HG02759 (cell line): ENCODE measurements around the gene CASZ1.

Experiments used
- ATAC-seq: cut with Tn5 transposase; IDR thresholded peaks from one replicate; pipeline ENCODE4 v1.9.1; 2021; ENCODE audit warnings: mild to moderate bottlenecking, moderate library complexity; ENCODE audit not compliant: unreplicated experiment

CASZ1 gene

DNA sequence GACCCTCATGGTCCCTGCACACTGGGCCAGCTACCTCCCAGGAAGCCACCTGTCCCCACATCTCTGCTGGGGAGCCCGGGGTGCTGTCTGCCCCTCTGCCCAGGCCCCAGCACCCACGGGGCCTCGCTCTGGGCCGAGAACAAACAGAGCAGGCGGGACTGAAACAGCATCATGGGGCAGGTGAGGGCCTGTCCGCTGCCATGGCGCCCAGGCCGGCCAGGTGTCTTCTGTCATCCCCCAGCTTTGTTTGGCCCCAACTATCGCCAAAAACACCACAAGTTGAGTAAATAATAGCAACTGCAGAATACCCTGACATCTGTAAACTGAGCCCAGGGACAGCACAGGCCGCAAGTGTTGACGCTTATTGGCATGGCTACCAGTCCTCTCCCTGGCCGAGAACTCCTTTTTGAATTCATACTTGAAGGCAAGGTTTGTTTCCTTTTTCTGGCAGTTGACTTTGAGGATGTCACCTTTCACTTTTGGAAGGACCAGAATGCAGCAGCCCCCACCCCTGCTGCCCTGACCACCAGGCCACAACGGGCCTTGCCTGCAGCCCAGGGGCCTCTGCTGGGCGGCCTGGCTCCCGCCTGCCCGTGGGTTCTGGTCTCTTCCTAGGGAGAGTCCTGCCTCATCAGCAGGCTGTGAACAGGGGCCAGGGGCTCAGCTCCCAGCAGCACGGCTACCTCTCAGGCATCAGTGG lies 152.7 kb downstream of the CASZ1 start:
- ATAC-seq = no peak

DNA sequence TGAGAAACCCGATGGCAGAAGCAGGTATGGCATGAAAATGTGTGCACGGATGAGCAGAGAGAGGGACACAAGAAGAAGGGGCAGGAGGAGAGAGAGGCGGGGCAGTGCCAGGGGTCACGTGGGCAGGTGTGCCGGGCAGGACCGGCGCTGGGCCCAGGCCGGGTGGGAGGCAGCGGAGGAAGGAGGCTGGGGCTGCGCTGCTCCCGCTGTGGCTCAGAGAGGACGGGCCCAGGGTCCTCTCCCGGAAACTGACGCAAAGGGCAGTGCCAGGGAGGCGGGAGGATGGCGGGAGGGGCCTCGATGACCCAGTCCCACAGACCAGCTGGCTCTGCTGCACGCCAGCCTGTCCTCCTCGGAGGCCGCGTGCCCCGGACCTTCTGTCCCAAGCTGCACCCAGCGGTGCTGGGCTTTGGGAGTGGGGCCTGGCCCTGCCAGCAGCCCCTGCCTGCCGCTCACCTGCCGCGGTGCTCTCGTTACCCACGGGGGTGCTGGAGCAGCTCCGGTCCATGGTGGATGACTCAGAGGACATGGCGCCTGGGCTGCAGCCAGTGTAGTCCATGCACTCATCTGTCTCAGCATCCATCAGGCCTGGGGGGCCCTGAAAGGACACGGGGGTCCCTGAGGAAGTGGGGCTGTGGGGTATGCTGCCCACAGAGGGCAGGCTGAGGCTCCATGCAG lies 153.9 kb downstream of the CASZ1 start:
- ATAC-seq = no peak

DNA sequence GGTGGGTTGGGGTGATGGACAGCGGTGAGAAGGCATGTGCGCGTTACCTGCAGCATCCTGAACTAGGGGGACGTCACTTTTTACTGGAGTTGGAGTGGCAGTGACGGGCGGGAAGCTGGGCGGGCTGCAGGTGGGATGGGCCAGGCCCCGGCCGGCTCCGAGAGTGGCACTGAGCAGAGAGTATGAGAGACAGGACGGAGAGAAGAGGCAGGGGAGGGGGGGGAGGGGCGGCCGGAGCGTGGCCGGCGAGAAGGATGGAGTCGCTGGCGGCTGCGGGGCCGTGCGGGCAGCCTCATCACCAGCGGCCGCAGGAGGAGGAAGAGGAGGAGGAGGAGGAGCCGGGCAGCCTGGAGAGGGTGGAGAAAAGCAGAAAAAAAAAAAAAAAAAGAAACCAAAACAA lies 154.5 kb downstream of the CASZ1 start:
- no peak for ATAC-seq

DNA sequence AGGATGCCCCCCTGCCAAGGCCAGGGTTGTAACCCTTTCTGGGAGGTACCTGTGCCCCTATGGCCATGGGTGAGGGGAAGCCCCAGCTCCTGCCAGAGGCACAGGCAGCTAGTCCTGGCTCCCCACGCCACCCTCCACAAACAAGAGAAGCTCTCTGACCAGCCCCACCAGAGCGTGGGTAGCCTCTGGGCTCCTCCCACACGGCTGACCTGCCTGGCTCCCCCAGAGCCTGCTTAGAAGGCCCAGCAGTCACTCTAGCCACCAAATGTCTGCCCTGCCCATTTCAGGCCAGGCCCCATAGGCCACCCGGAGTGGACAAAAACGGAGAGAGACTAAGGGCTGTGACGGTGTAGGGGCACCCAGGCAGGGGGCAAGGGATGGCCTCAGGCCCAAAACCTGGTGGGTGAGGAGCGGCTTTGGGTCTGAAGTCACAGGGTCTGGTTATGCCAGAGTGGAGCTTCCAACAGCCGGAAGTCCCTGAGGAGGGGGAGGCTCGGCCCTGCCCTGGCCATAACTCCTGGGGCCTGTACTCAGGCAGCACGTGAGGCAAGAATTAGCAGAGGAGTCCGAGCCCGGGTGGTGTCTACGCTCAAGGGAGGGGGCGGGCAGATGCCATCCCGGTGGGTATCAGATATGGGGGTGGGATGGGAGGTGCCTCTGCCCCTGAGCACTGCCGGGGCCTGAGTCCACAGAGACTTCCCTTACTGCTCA lies 155.4 kb downstream of the CASZ1 start:
- no peak for ATAC-seq

DNA sequence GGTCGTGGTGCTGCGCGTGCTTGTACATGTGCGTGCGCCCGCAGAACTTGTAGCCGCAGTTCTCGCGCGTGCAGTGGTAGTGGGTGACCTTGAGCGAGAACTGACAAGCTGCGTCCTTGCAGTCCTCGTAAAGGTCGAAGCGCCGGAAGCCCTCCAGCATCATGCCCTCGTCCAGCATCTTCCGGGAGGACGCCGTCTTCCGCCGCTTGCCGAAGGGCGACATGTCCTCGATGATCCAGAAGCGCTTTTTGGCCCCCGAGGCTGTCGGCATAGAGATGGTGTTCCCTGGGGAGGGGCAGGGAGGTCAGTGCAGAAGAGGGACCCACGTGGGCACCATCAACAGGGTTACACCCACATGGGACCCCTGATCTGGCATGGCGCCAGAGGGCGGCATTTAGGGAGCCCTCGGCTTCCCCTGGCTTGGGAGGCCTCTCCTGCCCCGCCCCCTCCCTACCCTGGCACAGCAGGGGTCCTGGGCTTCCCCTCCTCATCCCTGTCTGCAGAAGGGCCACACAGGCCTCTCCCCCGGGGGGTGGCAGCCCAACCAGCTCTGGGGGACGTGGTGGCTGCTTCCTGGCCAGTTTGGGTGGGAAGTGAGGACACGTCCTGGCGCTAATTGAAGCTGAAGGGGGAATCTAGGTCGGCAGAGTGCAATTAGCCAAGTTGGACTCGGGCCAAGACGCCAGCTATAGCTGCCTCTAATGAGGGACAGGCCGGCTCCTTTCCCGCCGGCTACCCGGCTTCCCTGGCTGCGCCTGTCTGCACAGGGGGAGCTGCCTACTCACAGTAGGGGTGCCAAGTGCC lies 156.5 kb downstream of the CASZ1 start:
- ATAC-seq = no peak

DNA sequence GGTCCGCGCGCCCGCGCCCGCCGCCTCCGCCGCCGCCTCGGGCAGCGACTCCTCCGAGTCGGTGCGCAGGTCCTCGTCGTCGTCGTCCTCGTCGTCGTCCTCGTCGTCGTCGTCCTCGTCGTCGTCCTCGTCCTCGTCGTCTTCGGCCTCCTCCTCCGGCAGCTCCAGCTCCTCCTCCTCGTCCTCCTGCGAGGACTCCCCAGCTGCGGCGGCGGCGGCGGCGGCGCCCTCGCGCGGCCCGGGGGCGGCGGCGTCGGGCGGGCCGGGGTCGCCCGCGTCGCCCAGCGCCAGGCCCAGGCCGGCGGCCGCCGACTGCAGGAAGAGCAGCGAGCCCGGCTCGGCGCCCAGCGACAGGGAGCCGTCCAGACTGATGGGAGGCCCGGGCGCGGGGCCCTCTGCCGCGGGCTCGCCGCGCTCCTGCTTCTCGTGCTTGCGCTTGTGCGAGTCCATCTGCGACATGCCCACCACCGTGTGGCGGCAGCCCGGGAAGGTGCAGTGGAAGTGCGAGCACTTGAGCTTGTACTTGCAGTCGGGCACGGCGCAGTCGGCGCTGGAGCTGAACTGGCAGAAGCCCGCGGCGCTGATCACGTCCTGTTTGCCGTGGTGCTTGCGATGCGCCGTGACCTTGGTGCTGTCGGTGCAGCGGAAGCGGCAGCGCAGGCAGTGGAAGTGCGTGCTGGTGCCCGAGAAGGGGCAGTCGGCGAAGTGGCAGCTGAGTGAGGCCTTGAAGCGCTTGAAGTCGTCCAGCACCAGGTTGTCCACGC lies 157.3 kb downstream of the CASZ1 start:
- ATAC-seq = no peak

DNA sequence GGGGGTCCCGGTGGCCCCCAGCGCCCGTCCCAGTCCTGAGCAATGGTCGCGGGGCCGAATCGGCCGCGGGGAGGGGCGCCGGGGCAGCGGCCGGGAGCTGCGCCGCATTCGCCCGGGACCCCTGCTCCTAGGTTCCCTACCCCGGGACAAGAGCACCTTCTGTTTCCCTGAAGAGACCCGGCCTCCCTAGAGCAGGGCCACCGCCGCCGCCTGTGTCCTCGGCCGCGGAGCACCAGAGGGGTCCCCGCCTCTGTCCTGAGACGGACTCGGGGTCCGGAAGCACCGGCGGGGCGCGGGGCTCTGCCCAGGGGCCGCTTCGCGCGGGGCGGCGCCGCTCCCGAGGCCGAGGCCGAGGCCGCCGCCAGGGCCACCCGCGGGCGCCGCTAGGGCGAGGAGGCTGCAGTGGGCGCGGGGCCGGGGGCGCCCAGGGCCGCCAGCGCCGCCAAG lies 157.9 kb downstream of the CASZ1 start:
- no peak for ATAC-seq

DNA sequence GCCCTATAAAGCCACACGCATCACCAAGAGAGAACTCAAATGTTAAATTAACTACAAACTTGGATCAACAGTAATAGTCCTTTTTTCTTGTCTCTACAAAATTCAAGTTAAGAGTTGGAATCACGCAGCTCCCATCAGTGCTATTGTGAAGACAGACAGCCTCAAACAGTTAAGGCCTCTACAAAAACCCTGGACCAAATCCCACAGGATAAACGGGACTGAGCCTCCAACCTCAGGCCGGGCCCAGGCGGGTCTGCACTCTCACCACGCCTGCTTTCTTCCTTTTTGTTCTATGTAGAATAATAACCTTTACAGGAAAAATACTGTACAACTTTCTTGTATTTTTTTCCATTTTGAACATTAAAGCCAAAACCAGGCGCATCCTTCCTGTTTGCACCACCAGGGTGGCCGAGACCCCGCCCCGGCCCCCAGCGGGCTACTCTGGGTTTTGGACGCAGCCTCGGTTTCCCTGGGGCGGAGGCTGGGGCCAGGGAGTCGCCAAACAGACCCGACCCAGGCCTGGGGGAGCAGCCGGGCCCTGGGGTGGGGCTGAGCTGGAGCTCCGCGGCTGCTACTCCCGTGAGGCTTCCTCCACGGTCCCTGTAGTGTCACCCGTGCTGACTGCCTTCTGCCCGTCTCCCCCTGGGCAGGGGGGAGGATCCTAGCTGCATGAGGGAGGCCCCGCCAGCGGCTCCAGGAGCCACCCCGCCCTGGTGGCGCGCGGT lies 158.4 kb downstream of the CASZ1 start:
- no peak for ATAC-seq

DNA sequence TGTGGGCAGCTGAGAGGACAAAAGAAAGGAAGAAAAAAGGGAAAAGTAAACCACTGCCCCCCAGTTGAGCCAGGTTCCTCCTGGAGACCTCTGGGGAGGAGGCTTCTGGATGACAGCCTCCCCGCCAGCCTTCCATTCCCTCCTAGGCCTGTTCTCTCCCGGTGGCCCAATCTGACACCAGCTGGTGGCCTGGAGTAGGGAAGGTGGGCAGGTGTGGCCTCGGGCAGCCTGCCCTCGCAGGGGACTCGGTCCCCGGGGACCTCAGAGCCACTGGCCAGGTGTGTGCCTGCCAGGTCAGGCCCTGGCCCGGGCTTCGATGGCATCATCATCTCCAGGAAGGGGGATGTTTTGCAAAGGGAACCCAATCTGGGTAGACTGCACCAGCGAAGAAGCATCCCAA lies 159.0 kb downstream of the CASZ1 start:
- no peak for ATAC-seq

DNA sequence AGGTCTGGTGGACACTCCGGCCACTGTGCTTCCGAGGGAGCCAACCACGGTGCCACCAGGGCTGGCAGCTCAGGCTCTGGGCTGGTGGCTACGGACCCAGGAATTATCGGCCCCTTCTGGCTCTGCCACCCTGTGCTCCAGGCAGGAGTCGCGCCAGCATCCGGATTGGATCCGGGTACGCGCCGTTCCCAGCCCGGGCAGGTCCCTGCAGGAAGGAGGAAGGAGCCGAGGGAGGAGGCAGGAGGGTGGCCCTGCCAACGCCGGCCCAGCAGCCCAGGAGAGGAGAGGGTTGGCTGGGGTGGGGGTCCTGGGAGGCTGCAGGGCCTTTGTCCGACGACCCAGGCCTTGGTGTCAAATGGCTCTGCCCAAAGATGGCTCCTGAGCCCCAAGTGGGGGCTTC lies 160.5 kb downstream of the CASZ1 start:
- ATAC-seq = no peak

DNA sequence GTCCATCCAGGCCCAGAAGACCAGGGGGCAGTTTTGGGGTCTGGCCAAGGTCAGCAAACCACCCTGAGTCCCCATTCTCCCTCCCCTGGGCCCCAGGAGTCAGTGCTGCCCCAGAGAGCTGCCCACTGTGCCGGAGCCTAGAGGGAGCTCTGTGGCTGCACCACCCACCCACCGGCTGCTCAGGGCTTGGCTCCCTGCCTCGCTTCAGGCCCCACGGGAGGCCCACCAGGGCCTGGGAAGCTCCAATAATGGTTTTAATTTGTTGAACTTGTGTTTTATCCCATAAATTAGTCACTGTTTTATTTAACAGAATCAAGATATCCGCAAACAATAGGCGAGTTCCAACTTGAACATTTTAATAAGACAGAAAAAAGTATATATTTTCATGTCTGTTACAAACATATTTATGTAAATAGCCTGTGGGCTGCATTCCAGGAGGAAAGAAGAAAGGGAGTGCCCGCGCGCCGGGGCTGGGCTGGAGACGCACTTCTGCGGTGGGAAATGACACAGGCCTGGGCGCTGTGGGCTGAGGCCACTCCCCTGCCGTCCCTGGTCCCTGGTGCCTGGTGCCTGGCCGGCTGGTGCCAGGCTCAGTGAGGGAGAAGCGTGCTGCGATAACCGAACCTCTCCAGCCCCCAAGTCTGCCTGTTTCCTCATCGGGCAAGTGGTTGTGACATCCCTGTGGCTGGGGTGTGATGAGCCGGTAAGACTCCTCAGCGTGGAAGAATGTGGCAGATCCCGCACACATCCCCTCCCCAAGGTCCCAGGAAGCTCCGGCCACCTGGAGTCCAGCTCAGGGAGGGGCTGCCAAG lies 161.2 kb downstream of the CASZ1 start:
- no peak for ATAC-seq

DNA sequence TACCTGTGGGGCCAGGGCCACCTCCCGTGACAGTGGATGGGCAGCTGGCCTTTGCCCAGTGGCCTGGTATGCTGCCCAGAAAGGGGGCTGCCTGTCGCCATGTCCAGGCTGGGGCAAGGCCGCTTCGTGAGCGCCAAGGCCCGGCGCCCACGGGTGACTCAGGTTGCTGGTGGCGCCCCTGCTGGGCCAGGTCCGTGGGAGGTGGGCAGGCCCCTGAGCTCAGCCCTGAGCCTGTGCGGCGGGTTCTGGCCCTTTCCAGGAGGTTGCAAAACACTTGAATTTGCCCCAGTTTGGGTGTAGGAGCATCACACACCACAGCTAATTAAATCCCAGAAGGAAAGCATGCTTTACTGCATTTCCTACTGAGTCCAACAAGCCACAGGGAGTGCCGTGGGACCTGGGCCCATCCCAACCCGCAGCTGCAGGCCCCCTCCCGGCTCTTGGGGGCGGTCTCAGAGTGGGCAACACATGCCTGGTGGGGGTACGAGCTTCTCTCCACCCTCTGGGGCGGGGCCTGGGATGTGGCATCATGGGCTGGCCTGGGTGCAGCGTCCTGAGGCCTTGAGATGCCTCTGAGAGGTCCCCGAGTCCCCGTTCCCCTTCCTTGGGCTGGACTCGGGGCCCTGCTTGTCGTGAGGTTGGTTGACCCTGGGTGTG lies 161.9 kb downstream of the CASZ1 start:
- ATAC-seq = no peak

DNA sequence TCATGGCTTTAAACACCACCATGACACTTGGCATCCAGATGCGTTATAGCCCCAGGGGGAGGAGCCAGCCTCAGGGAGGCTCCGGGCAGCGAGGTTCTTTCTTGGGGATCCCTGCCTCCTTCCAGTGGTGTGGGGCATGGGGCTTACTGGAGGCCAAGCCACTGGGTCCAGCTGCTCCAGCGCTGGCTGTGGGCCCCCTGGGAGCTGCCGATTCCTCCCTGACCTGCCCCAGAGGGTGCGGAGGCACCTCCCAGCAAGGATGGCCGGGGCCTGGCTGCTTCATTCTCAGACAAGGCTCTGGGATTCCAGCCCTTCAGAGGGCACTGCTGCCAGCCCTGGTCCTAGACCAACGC lies 162.4 kb downstream of the CASZ1 start:
- ATAC-seq = no peak

DNA sequence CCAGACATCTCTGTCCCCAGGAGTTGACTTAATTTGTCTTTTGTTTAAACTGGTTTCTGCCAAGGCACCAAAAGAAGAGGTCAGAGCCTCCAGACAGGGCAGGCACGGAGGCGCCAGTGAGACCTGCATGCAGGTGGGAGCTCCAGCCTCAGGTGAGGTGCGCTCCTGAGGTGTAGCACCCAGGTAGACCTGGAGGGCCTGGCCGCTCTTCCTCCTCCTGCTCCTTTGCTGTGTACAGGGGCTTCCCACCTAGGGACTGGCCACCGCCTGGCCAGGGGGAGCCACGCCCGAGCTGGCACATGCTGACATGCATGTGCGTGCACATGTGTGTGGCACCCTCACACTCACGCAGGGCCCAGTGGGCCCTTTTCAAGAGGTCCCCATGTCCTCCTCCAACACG lies 163.0 kb downstream of the CASZ1 start:
- ATAC-seq = no peak

DNA sequence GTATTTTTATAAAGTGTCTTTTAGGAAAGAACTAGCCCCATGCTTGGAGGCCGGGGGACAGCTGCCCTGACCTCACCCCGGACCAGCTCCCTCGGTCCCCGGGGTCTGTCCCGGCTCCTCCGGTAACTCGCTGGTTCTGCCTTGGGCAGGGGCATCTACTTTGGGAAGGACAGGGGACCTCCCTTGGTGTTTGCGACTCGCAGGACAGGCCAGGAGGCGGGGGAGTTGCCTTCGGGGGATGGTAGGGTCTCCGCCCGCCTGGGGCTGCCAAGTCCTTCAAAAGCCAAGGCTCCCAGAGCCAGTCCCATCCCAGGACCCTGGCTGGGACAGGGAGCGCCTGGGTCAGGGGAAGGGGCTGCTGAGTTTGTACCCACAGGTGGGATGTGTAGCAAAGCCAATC lies 163.8 kb downstream of the CASZ1 start:
- no peak for ATAC-seq

DNA sequence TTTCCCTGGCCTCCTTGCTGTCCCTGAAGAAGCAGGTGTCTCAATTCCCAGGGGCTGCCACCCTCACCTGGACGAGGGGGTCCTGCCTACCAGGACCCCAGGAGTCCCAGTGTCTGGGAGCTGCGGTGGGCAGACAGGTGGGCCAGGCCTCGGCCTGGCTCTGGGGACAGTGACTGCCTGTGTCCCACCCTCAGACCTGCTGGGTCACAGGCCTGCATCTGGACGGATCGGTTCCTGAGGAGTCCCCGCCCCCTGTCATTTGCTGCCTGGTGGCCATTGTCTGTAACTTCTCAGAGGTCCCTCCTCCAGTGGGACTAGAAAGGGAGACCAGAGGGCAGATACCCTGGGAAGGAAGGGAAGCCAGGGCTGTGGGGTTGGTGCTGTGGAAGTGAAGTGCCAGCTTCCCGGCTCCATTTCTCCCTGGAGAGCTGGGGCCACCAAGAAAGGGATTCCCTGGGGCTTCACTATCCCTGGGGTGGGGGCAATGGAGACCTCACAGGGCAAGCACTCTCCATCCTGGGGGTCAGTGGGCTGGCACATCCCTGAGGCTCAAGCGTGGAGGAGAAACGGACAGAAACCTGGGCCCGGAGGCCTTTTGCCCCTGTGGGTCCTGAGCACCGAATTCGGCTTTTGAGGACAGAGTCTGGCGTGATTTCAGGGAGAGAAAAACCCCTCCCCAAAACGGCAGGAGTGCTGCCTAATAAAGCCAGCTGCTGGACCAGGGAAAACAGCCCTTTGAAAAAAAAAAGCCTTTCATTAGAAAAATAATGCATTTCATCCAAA lies 164.4 kb downstream of the CASZ1 start:
- no peak for ATAC-seq

DNA sequence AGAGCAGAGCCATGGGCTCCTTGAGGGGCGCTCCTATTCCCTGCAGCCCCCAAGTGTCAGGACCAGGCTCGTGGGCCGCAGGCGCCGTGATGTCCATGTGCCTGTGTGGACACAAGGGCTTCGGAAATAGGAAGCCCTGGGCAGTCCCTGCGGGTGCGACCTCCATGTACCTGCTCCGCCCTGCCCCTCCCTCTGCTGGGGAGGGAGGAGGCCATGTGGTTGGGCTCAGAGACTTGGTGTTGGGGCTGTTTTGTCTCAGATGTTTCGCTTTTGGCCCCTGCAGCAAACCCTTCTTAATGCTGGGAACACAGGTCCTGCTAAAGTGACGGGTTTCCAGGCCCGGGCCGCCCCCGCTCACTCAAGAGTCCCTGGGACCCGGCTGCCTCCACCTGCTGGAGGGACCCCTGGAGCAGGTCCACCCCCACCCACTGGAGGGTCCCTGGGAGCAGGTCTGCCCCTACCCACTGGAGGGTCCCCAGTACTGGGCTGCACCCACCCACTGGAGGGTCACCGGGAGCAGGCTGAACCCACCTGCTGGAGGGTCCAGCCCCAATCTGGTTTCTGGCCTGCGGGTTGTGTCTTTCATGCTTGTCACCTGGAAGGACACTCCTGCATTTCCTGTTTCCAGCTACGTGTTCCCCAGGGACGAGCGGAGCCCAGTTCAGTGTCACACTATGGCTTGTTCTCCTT lies 165.2 kb downstream of the CASZ1 start:
- no peak for ATAC-seq
